HG03378 (cell line): Measurements from ENCODE around the gene MPO.

Experiments
- ATAC-seq: cut with Tn5 transposase; IDR thresholded peaks from one replicate; pipeline ENCODE4 v1.9.1; 2021; ENCODE audit warnings: mild to moderate bottlenecking, moderate library complexity; ENCODE audit not compliant: unreplicated experiment

The MPO gene

DNA sequence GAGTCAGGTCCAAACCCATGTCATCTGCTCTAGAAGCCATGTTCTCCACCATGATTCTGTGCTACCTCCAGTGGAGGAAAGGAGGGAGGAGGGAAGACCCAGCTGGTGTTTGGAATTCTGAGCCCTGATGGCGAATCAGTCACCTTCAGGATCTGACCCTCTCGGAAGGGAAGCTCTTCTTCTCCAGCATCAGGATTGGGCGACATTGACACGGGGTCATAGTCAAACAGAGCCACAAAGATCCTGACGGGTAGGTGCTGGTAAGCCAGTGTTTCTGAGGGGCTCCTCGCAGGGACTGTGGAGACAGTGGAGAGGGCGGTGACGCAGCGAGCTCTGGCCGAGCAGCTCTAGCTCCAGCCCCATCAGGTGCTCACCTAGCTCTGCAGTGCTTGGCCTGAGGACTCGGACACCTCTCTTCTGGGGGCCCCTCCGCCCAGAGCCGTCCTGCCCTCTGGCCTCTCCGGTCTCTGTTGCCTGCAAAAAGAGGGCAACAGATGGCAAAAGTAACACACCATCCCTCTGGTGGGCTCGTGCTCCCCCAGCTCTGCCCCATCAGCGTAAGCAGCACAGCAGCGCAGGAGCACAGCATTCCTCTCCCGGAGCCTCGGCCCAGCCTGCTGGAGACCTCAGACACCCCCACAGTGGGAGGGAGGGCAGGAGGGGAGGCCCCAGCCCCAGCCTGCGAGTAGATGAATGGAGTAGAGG lies 26.9 kb upstream of the MPO start:
- ATAC-seq = no peak

DNA sequence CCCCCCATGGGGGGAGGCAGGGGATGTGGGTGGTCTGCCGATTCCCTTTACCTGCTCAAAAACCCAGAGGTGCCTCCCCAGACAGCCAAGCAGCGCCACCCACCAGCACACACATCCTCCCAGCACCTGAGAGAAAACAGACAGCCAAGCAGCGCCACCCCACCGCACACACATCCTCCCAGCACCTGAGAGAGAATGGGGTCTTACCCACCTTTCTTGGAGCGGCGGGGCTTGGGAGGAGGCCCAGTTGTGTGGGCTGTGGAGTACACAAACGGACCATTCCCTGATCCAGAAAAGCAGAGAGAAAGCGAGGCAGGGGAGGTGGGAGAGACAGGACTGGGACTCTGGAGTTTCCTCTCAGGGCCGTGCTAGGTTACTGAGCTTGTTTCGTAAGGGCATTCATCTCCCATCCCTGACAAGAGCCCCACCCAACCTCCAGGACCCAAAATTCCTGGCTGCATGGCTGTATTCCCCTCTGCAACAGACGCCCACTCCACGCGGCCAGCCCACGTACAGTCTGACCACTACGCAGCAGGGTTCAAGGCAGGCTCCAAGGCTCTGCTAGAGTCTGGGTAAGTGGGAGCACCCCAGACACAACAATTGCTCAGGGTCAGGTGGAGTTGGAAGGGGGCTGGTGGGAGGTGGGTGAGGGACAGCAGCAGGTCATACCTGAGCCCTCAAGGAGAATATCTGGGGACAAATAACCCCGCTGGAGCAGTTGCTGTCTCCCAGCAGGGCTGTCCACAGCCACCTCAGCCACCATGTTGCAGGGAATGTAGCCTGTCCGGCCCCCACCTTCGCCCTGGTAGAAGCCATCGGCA lies 25.6 kb upstream of the MPO start:
- ATAC-seq = no peak

- no peak for ATAC-seq
Measured at GRCh38 chr17:58305626-58306025, 24.9 kb upstream of the MPO start.

- ATAC-seq = no peak
Measured at GRCh38 chr17:58304750-58305486, 24.2 kb upstream of the MPO start.

GRCh38 chr17:58303971-58304749 lies 23.4 kb upstream of the MPO start:
- ATAC-seq = no peak

GRCh38 chr17:58302919-58303585 lies 22.3 kb upstream of the MPO start:
- ATAC-seq = no peak

GRCh38 chr17:58302171-58302918 lies 21.6 kb upstream of the MPO start:
- ATAC-seq = no peak

DNA sequence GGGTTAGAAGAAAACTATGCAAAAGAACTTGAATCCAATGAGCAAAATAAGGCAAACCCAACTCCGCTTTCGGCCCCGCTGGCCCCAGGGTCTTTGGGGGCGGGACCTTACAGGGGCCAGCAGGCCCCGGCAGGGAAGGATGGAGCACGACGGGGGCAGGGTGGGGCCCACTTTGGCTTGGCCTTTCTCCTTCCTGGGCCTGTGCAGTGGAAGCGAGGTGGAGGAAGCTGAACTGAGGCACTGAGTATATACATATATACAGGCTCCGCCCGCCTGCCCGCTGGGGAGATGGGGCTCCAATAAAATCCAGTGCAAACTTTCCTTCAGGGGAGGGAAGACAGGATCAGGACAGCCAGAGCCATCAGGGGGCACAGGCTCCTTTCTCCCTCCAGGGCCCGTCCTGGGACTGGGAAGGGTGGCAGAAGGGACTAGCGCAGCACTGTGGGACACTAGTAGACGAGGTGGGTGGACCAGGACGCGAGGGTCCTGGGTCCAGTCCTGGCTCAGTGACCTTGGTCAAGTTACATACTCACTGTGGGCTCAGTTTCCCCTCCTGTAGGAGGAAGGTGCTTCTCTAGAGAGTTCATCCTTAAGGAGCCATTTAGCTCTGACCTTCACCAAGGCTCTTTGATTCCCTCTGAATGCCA lies 20.9 kb upstream of the MPO start:
- ATAC-seq = no peak

GRCh38 chr17:58300336-58300735 lies 19.6 kb upstream of the MPO start:
- ATAC-seq = no peak

- no peak for ATAC-seq
Measured at GRCh38 chr17:58294034-58294433, 13.3 kb upstream of the MPO start.

- no peak for ATAC-seq
Measured at GRCh38 chr17:58291246-58291645, 10.5 kb upstream of the MPO start.

DNA sequence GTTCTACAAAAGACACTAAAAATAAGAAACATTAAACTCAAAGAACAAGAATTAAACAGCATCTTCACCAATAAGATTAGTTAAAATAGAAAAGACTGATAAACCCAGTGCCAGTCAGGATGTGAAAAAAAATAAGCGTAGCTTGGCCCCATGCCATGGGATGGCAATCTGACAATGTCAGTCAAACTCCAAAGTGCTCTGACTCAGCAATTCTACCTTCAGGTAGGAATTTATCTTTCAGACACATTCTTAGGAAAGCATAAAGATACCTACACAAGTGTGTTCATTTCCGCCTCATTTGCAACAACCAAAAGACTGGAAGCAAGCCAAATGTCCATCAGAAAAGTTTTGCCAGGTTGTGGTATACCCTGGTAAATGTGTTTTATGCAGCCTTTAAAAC lies 9.1 kb upstream of the MPO start:
- no peak for ATAC-seq

GRCh38 chr17:58285422-58285810 lies 4.7 kb upstream of the MPO start:
- no peak for ATAC-seq

DNA sequence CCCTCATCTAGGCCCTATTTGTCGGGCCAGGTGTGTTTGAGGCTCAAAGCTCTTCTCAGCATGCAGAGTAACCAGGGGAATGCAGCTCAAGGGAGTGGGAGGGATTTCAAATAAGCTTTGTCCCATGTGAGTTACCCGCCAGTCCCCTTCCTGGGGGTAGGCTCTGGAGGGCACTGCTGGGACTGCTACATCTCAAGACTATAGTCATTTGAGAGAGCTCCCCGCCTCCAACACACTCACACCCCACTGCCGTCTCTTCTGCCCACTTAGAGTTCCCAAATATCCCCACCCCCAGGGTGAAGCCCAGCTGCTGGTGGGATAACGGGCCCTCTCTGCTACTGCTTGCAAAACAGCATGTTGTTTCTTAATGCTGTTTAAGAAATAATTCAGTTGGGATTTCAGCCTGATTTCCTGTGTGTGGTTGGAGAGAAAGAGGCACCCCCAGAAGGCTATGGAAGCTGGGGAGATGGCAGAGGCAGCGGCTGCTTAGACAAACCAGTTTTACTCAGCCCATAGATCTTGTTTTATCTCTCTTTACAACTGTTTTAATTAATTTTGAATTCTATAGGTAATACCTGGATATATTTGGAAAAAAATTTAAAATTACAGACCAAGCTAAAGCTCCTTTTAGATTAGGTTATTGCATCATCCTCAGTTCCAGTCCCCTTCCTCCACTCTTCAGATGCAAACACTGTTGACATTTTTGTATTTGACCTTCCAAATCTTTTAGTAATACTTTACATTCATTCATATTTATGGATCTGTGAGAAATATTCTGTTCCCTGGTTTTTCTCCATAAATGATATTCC lies 4.1 kb upstream of the MPO start:
- no peak for ATAC-seq

DNA sequence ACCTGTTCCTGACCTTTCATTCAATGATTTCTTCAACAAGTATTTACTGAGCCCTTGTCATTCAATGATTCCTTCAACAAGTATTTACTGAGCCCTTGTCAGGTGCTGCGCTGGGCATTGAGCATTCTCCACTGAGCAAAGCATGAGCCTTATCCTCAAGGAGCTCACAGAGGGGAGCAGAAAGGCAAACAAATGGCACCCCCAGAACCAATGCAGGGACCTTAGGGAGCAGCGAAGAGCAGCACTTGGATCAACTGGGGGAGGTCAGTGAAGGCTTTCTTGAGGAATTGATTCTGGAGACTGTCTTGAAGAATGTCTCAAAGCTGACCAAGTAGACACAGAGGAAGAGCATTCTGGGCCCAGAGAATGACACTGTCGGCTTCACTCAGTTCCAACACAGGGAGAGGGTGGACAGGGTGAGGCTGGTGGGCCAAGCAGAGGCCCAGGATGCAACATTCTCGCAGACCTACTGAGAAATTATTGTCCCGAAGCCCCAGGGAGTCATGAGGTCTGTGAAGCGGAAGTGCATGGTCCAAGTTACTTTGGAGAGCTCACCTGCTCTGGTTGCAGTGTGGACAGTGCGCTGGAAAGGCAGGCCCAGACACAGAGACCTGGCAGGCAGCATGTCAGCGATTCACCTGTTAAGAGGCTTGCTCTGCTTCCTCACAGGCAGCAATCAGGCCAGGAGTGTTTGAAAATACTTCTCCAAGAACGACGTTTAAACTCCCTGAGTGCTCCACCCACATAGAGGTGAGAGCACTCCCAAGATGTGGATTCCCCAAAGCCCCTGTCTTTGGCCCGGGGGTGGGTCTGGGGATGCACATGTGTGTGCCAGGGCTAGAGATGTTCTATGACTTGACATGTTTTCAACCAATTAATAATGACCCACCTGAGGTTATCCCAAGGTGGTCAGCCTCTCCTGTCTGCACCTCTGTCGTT lies 3.2 kb upstream of the MPO start:
- ATAC-seq = no peak

DNA sequence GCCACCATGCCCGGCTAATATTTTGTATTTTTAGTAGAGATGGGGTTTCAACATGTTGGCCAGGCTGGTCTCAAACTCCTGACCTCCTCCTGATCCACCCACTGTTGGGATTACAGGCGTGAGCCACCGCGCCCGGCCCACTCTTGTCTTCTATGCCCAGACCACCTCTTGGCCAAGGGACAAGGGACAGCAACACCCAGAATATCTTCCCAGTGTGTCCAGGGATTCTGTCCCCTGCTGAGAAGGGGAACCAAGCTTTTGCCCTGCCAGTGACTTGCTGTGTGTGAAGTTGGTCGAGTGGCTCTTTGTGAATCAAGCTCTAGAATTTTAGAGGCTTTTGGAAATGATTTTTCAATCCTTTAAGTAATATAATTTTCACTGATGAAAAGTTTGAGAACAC lies 1.7 kb upstream of the MPO start:
- no peak for ATAC-seq

DNA sequence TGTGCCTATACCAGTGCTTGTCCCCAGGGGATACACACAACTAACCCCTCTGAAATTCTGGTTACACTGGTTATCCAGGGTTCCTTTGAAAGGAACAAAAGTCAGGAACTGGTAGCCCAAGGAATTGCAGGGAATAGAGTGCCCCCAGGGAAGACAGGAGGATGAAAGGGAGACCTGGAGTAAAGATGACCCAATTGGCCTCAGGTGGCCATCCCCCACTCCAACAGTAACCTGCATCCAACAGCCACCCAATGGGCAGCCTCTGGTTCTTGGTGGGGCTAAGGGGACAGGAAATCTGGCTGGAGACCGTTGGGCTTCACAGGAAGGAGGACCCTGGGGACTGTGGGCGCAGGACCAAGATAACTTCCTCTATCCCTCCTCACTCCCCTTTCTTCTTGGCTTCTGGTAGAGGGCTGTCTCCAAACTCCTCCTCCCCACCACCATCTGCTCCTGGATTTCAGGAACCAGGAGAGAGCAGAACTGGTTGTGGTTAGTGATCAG lies 826 bp upstream of the MPO start:
- no peak for ATAC-seq
